ENCODE measurements around the gene CES4A.
A peak's percentile ranks its signal among the peaks of the same experiment; 100 is the strongest.
"Not testable (repeated sequence)": the region's sequence is repeated elsewhere in the genome, so short reads cannot be mapped to it uniquely, and the experiment has no call there.

The CES4A gene

GRCh38 chr16:66991545-66992077, 3.2 kb downstream of the CES4A start:
- no peak for DNase-seq (ENCODE audit: low read depth)

DNA sequence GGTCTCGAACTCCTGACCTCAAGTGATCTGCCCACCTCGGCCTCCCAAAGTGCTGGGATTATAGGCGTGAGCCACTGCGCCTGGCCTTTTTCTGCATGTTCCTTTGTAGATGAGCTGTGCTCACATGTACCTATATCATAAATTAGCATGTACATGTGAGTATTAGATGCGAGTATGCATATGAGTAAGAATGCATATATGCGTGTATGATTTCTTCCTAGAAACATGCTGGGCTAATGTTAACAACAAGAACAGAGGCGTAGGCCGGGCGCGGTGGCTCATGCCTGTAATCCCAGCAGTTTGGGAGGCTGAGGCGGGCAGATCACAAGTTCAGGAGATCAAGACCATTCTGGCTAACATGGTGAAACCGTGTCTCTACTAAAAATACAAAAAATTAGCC, 5.2 kb downstream of the CES4A start:
- not testable (repeated sequence) for DNase-seq (ENCODE audit: low read depth)

GRCh38 chr16:66996324-66996982, 8.1 kb downstream of the CES4A start:
- peak; percentile 96 for DNase-seq (ENCODE audit: low read depth)

- no peak for DNase-seq (ENCODE audit: low read depth)
Observed at GRCh38 chr16:66996983-66997358, 8.6 kb downstream of the CES4A start.

DNA sequence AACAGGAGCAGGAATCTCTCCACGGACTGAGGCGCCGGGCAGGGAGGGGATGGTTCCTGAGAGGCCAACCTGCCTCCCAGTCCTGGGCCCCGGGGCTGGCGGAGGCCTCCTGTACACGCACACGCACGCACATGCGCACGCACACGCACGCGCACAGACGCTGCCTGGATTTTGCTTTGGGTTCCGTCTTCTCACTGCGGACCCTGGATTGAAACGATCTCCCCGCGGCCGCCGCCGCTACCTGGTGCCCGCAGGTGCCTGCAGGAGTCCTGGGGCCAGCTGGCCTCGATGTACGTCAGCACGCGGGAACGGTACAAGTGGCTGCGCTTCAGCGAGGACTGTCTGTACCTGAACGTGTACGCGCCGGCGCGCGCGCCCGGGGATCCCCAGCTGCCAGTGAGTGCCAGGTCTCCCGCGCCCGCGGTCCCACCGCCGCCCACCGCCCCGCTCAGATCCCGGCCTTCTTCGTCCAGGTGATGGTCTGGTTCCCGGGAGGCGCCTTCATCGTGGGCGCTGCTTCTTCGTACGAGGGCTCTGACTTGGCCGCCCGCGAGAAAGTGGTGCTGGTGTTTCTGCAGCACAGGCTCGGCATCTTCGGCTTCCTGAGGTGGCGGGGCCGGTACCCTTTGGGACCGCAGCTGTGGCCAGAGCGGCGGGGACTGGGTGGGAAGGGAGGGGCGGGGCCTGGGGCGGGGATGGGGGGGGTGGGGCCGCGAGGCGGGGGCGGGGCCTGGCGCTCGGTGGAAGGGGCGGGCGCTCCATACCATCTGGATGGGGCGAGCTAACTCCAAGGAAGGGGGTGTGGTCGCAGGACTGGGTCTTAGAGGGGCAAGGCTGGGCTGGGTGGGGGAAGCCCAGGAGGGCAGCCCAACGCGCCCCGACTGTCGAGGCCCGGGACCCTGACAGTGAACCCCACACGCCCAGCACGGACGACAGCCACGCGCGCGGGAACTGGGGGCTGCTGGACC, 12.3 kb downstream of the CES4A start:
- DNase-seq (ENCODE audit: low read depth), result peak; percentile 29

DNA sequence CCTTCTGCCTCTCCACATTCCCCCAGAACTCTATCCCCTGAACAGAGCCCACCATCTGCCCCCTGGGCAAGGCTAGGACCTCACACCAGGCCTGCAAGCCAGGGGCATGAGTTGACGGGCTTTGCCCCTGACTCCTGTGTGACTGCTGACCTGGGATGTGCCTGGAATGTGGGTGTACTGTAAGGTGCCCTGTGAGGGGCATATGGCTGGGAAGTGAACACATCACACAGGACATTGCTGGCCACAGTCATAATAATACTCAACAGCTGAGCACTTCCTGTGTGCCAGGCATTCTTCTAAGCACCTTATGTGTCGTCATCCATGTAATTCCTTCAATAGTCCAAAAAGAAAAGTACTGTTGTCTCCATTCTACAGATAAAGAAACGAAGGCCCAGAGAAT, 13.3 kb downstream of the CES4A start:
- no peak for DNase-seq (ENCODE audit: low read depth)

DNA sequence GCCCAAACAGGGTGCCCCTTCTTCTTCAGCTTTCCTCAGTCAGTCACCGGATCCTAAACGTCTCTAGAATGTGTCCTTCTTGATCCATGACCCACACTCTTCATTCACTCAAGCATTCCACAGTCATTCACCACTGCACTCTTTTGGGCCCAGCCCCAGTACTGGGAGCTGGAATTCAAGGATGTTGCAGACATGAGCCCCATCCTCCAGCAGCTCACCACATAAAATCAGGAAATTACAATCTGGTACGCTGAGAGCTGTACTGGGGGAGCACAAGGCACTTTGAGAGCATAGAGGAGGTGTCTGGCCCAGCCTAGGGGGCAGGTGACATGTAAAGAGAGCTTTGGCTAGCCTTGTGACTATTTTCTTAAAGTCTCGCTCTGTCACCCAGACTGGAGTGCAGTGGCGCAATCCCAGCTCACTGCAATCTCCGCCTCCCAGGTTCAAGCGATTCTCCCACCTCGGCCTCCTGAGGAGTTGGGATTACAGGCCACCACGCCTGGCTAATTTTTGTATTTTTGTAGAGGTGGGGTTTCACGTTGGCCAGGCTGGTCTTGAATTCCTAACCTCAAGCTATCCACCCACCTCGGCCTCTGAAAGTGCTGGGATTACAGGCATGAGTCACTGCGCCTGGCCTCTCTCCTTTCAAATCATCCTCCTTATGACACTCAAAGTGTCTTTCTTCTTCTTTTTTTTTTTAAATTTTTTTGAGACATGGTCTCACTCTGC, 18.7 kb downstream of the CES4A start:
- peak; percentile 72 for DNase-seq (ENCODE audit: low read depth)

- no peak for DNase-seq (ENCODE audit: low read depth)
Observed at GRCh38 chr16:67009158-67009557, 20.8 kb downstream of the CES4A start.

- no peak for DNase-seq (ENCODE audit: low read depth)
Observed at GRCh38 chr16:67011274-67011673, 22.9 kb downstream of the CES4A start.

DNA sequence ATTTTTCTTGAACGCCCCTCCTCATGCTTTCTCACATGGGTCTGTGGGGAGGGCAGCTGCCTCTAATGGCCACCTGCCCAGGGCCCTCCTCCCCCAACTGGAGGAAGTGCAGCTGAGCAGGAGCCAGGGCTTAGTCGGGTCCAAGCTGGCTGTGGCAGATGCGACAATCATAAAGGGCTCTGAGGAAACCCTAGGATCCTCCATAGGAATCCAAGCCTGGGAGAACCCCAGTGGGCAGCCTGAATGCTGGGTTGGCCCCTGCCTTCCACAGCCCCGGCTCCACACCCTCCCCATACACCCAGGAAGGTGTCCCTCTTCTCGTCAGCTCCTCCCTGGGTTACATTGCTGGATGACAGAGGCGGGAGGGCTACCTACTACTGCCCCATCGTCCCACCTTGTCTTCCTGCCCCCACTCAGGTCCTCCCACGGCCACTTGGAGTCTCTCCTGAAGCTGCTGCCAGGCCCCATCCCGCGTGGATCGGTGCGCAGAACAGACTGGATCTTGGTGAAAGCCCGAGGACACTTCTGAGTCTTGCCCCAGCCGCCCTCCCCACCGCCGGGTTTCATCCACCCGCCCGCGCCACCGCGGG, 24.9 kb downstream of the CES4A start:
- no peak for DNase-seq (ENCODE audit: low read depth)

- DNase-seq (ENCODE audit: low read depth), result peak; percentile 54
Observed at GRCh38 chr16:67013823-67014633, 25.6 kb downstream of the CES4A start.

DNA sequence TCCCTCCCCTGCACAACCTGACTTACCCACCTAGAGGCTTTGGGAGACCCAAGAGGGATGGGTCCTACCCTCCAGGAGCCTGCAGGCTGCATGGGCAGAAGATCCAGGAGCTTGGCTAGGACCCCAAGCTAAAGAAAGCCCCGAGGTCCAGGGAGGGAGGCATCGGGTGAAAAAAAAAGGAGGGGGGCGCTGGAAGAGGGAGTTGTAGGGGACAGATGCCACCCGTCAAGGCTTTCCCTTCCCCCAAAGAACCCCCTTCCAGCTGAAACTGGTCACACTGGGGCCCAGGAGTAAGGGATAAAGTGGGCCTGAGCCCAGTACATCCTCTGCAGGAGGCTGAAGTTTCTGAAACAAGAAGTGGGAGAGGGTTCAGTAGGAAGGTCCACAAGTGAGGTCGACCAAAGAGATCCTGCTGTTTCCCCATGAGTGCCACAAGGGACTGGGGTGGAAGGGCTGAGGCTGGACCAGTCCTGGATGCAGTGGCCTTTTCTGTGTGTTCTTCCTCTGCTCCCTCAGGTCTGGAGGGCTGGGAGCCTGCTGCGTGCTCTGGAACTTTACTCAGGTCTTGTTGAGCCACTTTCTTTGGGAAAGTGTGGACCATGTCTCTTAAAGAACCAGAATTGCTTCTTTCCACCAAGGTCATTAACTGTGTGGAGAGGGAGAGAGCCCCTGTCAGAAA, 26.4 kb downstream of the CES4A start:
- no peak for DNase-seq (ENCODE audit: low read depth)

DNA sequence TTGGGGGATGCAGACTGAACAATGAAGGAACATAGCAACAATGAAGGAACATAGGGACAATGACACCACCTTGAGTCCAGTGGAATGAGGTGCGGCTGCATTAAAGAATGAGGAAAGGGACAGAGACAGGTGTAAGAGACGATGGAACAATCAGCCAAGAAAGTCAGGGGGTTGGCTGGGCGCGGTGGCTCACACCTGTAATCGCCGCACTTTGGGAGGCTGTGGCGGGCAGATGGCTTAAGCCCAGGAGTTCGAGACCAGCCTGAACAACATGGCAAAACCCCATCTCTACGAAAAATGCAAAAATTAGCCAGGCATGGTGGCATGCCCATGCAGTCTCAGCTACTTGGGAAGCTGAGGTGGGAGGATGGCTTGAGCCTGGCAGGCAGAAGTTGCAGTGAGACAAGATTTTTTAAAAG, 26.9 kb downstream of the CES4A start:
- DNase-seq (ENCODE audit: low read depth), result no peak

DNA sequence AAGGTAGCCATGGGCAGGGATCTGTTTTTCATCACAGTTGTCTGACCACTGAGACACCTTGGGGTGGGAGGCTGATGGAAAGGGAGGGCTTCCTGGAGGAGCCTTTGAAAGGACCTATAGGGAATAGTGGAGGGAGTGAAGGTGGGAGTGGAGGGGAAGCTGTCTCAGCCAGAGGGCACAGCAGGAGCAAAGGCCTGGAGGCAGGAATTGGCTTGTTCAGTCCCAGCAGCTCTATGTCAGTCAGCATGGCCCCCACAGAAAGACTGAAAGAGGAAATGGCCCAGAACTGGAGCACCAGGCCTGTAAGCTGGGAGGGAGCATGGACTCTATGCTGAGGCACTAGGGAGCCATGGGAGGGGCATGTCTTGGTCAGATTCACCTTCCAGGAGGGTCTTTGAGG, 27.8 kb downstream of the CES4A start:
- no peak for DNase-seq (ENCODE audit: low read depth)

DNA sequence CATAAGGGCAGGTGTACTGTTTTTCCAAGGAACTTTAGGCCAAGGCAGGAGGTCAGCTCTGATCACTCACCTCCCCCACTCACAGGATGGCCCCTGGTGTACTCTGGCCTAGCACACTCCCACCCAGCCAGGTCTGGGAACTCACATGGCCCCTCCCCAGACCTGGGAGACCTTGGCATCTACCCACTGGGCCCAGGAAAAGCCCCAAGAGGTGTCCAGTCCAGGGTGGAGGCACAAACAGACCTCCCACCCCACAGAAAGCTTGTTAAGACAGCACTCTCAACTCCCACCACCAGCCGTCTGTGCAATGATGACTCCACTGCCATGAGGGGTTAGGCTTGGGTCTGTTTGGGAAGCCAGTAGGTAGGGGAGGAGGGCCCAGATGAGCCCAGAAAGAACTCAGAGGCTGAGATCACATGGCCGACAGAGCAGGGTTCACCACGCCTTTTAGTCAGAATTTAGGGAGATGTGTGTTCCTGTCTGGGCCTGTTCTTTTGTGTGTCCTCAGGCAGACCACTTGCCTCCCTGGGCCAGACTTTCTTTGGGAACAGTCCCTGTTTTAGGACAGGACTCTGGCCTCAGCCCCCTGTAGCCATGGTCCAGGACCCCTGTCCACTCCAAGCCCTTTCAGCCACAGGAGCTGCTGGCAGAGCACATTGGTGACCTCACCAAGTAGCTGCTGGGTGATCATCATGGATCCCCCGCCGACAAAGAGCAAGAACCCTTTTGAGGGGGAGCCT, 28.5 kb downstream of the CES4A start:
- no peak for DNase-seq (ENCODE audit: low read depth)

GRCh38 chr16:67017421-67017750, 29.0 kb downstream of the CES4A start:
- DNase-seq (ENCODE audit: low read depth), result no peak

DNA sequence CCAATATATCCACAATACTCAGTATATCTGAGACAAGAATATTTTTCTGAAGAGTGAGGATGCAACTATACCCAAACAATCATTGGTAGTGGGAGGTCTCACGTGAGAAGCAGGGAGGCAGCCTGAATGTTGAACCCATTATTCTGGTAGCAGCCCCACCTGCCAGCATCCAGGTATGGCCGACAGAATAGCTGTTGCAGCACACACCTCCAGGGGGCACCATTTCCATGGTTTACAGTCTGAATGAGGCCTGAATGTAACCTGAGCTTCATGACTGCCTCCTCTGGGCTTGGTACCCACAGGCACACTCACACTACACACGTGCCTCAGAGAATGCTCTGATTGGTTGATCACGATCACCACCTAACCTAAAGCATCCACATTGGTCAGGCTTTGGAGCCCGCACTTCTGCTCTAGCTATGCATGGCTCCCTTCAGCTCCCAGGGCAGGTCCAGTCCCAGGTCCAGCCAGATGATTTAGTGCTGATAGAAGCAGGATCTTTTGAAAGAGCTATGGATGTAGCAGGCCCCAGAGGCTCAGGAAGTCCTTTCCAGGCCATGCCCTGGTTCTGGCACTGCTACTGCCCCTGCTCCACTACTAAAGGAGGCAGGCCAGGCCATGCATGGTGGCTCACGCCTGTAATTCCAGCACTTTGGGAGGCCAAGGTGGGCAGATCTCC, 29.6 kb downstream of the CES4A start:
- DNase-seq (ENCODE audit: low read depth), result peak; percentile 97

DNA sequence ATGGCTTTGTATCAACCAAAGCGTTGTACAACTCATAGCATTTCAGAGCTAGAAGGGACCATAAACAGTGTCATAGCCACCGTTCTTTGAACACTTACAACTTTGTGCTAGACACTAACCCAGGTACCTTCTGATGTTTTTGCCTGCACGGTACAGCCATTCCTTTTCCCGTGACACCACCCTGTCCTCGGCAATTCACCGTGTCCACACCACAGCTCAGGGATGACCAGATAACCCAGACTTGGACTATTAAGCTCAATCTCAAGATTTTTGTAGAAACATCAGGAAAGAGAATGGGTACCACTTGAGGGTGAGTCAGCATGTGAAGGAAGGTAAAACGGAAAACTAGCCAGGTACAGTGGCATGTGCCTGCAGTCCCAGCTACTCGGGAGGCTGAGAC, 30.8 kb downstream of the CES4A start:
- no peak for DNase-seq (ENCODE audit: low read depth)

DNA sequence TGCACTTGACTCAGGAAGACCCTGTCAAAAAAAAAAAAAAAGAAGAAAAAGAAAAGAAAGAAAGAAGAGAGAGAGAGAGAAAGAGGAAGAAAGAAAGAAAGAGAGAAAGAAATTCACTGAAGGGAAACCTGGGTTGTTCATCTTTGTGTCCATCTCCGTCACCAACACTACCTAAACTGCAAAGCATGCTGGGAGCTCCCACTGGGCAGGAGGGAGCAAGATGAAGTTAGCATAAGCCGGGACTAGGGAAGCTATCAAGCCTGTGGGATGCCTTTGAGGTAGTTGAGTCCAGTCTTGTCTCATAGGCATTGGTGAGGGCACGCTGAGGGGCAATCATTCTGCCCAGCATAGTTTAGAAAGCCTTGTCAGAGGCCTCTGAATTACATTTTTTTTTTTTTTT, 32.9 kb downstream of the CES4A start:
- no peak for DNase-seq (ENCODE audit: low read depth)
